Suprapubic skin (tissue), 4 donors: ENCODE measurements around the gene LMF2.

Experiments used
- POLR2A ChIP-seq, 2 donors: fragments of 450-650 bp; IDR thresholded peaks; one replicate each; pipeline ENCODE4 v1.6.1; 2017; ENCODE audit warnings: antibody characterized with exemption in 2 of 2, mild to moderate bottlenecking in 2 of 2, moderate library complexity in 2 of 2
- POLR2AphosphoS5 ChIP-seq, 3 donors: sonication (generic); formaldehyde crosslinking; IDR thresholded peaks; one replicate each; pipeline ENCODE4 v1.6.1; 2017; ENCODE audit warnings: antibody characterized with exemption in 3 of 3
- TF ChIP-seq, protein P1 (sequence below), 2 donors: fragments of 200-600 bp in 1 of 2; fragments of 450-650 bp in 1 of 2; sonication (generic) in 1 of 2; IDR thresholded peaks; one replicate each; pipeline ENCODE4 v1.5.1; 2016 to 2019; ENCODE audit warnings: antibody characterized with exemption in 2 of 2, mild to moderate bottlenecking in 1 of 2, moderate library complexity in 1 of 2

- TF ChIP-seq, protein P1, sequence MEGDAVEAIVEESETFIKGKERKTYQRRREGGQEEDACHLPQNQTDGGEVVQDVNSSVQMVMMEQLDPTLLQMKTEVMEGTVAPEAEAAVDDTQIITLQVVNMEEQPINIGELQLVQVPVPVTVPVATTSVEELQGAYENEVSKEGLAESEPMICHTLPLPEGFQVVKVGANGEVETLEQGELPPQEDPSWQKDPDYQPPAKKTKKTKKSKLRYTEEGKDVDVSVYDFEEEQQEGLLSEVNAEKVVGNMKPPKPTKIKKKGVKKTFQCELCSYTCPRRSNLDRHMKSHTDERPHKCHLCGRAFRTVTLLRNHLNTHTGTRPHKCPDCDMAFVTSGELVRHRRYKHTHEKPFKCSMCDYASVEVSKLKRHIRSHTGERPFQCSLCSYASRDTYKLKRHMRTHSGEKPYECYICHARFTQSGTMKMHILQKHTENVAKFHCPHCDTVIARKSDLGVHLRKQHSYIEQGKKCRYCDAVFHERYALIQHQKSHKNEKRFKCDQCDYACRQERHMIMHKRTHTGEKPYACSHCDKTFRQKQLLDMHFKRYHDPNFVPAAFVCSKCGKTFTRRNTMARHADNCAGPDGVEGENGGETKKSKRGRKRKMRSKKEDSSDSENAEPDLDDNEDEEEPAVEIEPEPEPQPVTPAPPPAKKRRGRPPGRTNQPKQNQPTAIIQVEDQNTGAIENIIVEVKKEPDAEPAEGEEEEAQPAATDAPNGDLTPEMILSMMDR (IDR thresholded peaks at IDR 0.05): no peak
- no peak for TF ChIP-seq POLR2A (IDR thresholded peaks at IDR 0.05)
- no peak for TF ChIP-seq POLR2AphosphoS5 (IDR thresholded peaks at IDR 0.05)
Observed at GRCh38 chr22:50545522-50546325, 38.2 kb upstream of the LMF2 start, which contains the start of gene KLHDC7B.
